Dermis microvascular lymphatic vessel endothelial cell (primary cell): ENCODE results near the gene LRP1B. TPM values are rescaled to one million over a fixed set of nuclear protein-coding genes. Genes with fewer than 3 reads are reported as not detected.
"Not testable (repeated sequence)": the region's sequence is repeated elsewhere in the genome, so short reads cannot be mapped to it uniquely, and the experiment has no call there.

ENCODE experiments used
- DNase-seq, 2 donors: peaks; one replicate each; pipeline versions ENCODE4 v3.0.0 to v3.0.0-alpha.2; 2010; ENCODE audit warnings: low read depth in 2 of 2
- total RNA-seq: library from RNA; depleted of rRNA; stranded (reverse); fragments of >200 nt; gene quantifications from 2 replicates; pipeline ENCODE4 v1.2.1, GENCODE V29; 2014

LRP1B gene
- total RNA-seq, 1 donor from 2014 or later: 0.13 TPM

GRCh38 chr2:140359056-140359771, 1771.6 kb downstream of the LRP1B start:
- no peak for DNase-seq

GRCh38 chr2:140356697-140357096, 1774.1 kb downstream of the LRP1B start:
- DNase-seq: no peak

- no peak for DNase-seq
These were observed 1775.2 kb downstream of the LRP1B start for GRCh38 chr2:140355511-140356090.

- DNase-seq: no peak
These were observed 1776.3 kb downstream of the LRP1B start for GRCh38 chr2:140354544-140354943.

GRCh38 chr2:140353541-140353940, 1777.3 kb downstream of the LRP1B start:
- no peak for DNase-seq

GRCh38 chr2:140351692-140352091, 1779.1 kb downstream of the LRP1B start:
- DNase-seq: no peak

GRCh38 chr2:140349695-140350094, 1781.1 kb downstream of the LRP1B start:
- no peak for DNase-seq

- DNase-seq: no peak
These were observed 1782.0 kb downstream of the LRP1B start for GRCh38 chr2:140348826-140349225.

GRCh38 chr2:140344838-140345237, 1786.0 kb downstream of the LRP1B start:
- no peak for DNase-seq

- not testable (repeated sequence) for DNase-seq
These were observed 1786.5 kb downstream of the LRP1B start for GRCh38 chr2:140344266-140344665.

- no peak for DNase-seq
These were observed 1792.0 kb downstream of the LRP1B start for GRCh38 chr2:140338795-140339194.

GRCh38 chr2:140337061-140337460, 1793.8 kb downstream of the LRP1B start:
- no peak for DNase-seq

- no peak for DNase-seq
These were observed 1814.5 kb downstream of the LRP1B start for GRCh38 chr2:140316345-140316744.

- DNase-seq: no peak
These were observed 1818.9 kb downstream of the LRP1B start for GRCh38 chr2:140311905-140312304.

GRCh38 chr2:140308706-140309105, 1822.1 kb downstream of the LRP1B start:
- no peak for DNase-seq

GRCh38 chr2:140307532-140307931, 1823.3 kb downstream of the LRP1B start:
- no peak for DNase-seq

GRCh38 chr2:140295767-140296166, 1835.0 kb downstream of the LRP1B start:
- DNase-seq: no peak

- DNase-seq: no peak
These were observed 1842.1 kb downstream of the LRP1B start for GRCh38 chr2:140288726-140289125.

GRCh38 chr2:140288213-140288612, 1842.6 kb downstream of the LRP1B start:
- DNase-seq: no peak

GRCh38 chr2:140286377-140286776, 1844.4 kb downstream of the LRP1B start:
- no peak for DNase-seq

GRCh38 chr2:140277344-140277743, 1853.5 kb downstream of the LRP1B start:
- not testable (repeated sequence) for DNase-seq

- no peak for DNase-seq
These were observed 1854.2 kb downstream of the LRP1B start for GRCh38 chr2:140276661-140277060.

GRCh38 chr2:140275427-140275826, 1855.4 kb downstream of the LRP1B start:
- no peak for DNase-seq
